GM18951 (cell line): ENCODE results near the gene CGA.

ENCODE experiments used
- POLR2A ChIP-seq: IDR thresholded peaks from 4 replicates; pipeline ENCODE4 v1.6.1; 2011; ENCODE audit warnings: mild to moderate bottlenecking; ENCODE audit not compliant: insufficient read length, insufficient read depth; ENCODE audit errors: extremely low read depth
- in situ Hi-C: fragments of 300-500 bp; cut with MboI; formaldehyde crosslinking; loops from one replicate; pipeline ENCODE4 v1.12.0; 2022; ENCODE audit warnings: low sequenced_read_pairs, mixed read lengths, inconsistent platforms; ENCODE audit not compliant: unreplicated experiment

Gene CGA

GRCh38 chr6:87074101-87074621 lies 20.7 kb downstream of the CGA start:
- TF ChIP-seq POLR2A = no peak
- in situ Hi-C loops = no loop called here

- TF ChIP-seq POLR2A = no peak
These were observed 23.2 kb downstream of the CGA start for GRCh38 chr6:87071683-87072082.

DNA sequence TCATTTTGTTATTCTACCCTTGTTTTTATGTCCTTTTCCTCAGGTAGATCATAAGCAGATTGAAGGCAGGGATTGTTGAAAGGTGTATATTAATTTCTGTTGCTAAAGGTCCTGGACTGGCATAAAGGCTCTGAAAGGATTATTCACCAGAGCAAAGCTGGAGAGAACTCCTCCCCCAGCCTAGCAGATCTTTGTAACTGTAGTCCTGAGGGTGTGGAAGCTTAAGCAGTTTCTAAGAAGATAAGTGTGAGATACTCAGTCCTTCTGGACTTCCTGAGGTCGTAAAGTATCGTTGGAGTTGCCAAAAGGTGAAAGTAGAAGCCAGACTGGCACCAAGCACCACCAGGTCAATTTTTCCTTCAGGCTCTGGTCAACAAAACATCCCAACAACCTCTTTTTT lies 24.2 kb downstream of the CGA start:
- in situ Hi-C loops = no loop called here

More at GRCh38 chr6:87071683-87072082, 23.2 kb downstream of the CGA start:
- in situ Hi-C loops = no loop called here

GRCh38 chr6:87068795-87069194 lies 26.1 kb downstream of the CGA start:
- in situ Hi-C loops = no loop called here
- TF ChIP-seq POLR2A = no peak

More for the DNA sequence above, 24.2 kb downstream of the CGA start:
- no peak for TF ChIP-seq POLR2A

DNA sequence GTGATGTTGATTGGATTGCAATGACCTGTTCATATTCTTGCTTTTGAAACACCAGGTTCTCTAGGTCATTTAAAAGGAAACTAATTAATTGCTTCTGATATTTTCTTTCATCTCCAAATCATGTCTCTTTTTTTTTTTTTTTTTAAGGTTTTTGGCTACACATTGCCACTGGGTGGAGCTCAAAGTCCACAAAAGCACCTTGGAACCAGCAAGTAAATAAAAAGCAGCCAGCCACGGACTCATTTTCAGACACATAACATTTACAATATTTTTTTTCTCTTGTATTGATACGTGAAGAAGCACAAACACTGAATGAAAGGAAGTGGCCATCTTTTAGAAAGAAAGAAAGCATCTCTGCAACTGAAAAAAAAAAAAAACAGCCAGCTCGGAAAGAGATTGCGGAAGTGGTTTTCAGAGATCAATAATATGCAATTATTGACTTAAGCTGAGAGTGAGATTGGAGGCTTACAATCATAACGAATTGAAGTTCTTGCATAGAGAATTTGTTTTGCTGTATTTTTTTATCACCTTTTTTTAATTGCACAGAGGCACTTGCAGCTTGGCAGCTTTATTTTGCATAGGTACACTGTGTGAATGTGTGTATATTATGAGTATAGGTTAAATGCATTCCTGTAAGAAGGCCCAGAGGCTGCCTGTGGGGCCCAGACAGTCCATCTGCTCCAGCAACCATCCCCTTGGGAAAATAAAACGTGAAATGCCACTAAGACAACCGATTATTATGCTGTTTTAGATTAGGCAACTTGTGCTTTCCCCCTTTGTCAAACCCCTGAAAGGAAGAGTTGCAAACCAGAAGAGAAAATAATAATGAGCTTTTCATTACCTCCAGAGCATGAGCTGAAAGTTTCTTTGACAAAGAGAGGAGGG lies 28.2 kb downstream of the CGA start:
- no peak for TF ChIP-seq POLR2A
- in situ Hi-C loops = no loop called here

DNA sequence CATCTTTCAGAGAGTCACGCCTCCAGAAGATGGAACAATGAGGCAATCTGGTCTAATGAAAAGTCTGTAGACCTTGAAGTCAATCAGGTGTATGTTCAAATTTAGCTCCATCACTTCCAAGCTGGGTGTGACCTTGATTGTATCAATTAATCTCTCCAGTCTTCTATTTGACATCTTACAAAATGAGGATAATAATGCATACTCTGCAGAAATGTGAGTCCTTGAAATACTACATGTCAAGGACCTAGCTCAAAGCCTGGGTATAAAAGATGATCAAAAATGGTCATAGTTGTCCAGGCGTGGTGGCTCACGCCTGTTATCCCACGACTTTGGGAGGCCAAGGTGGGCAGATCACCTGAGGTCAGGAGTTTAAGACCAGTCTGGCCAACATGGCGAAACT lies 29.8 kb downstream of the CGA start:
- in situ Hi-C loops = no loop called here
- no peak for TF ChIP-seq POLR2A

DNA sequence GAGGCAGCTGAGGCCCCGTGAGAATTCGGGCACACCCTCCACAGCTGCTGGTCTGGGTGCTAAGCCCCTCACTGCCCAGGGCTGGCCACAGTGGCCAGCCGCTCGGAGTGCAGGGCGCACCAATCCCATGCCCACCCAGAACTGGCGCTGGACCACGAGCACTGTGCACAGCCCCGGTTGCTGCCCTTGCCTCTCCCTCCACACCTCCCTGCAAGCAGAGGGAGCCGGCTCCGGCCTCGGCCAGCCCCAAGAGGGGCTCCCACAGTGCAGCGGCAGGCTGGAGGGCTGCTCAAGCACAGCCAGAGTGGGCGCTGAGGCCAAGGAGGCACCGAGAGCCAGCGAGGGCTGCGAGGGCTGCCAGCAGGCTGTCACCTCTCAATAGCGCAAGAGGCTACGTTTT lies 35.0 kb downstream of the CGA start:
- in situ Hi-C loops = no loop called here
- no peak for TF ChIP-seq POLR2A

DNA sequence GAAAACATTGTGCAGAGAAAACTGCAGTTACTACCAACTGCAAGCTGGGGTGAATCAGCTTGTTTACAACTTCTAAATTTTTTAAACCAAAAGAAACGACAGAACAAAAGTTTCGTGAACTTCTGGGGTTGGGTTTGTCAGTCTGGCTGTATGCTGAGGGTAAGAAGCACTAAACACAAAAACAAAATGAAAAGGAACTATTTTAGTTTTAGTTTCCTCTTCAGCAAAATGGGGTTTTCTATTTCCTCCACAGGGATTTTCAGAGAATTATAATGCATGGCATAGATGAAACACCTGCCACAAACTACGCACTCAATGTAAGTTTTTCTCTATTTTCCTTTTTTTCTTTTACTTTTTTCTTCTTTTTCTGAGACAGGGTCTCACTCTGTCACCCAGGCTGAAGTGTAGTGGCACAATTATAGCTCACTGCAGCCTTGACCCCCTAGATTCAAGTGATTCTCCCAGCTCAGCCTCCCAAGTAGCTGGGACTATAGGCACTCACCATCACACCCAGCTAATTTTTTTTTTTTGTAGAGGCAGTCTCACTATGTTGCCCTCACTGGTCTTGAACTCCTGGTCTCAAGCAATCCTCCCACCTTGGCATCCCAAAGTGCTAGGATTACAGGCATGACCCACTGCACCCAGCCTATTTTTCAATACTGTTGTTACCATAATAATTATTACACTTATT lies 40.6 kb downstream of the CGA start:
- TF ChIP-seq POLR2A = no peak
- in situ Hi-C loops = no loop called here

GRCh38 chr6:87053312-87053711 lies 41.6 kb downstream of the CGA start:
- in situ Hi-C loops = no loop called here
- no peak for TF ChIP-seq POLR2A

GRCh38 chr6:87049779-87050178 lies 45.1 kb downstream of the CGA start:
- in situ Hi-C loops = no loop called here
- TF ChIP-seq POLR2A = no peak

- in situ Hi-C loops = no loop called here
- TF ChIP-seq POLR2A = no peak
These were observed 49.3 kb downstream of the CGA start for GRCh38 chr6:87045521-87046075.

GRCh38 chr6:87040729-87041128 lies 54.2 kb downstream of the CGA start:
- in situ Hi-C loops = no loop called here
- TF ChIP-seq POLR2A = no peak
